Cardiac muscle cell (in vitro differentiated cells and primary cell): ENCODE results near the gene SZRD1. TPM values are rescaled to one million over a fixed set of nuclear protein-coding genes. Genes with fewer than 3 reads are reported as not detected.

Experiments used
- DNase-seq, 2 donors: peaks; one replicate each; pipeline versions ENCODE4 v3.0.0 to v3.0.0-alpha.2; 2010 to 2017; ENCODE audit warnings: low read depth in 1 of 2, low spot score in 1 of 2
- H3K27ac ChIP-seq: fragments of 200-600 bp; sonication (generic); 2 replicates; pipeline ENCODE4 v1.5.1; 2016
- H3K27me3 ChIP-seq: fragments of 200-600 bp; sonication (generic); 2 replicates; pipeline ENCODE4 v1.6.0; 2016; ENCODE audit warnings: control low read depth
- H3K36me3 ChIP-seq: fragments of 200-600 bp; sonication (generic); 2 replicates; pipeline ENCODE4 v1.5.1; 2016; ENCODE audit warnings: control low read depth
- H3K4me1 ChIP-seq: fragments of 200-600 bp; sonication (generic); 2 replicates; pipeline ENCODE4 v1.8.1; 2017; ENCODE audit warnings: low read depth, mild to moderate bottlenecking, mixed run types
- H3K4me3 ChIP-seq: fragments of 200-600 bp; sonication (generic); 2 replicates; pipeline ENCODE4 v1.5.1; 2016; ENCODE audit warnings: mild to moderate bottlenecking
- H3K9me3 ChIP-seq: fragments of 200-600 bp; sonication (generic); 2 replicates; pipeline ENCODE4 v1.5.1; 2017; ENCODE audit warnings: low read depth, mild to moderate bottlenecking, control low read depth
- CTCF ChIP-seq: IDR thresholded peaks from 2 replicates; pipeline ENCODE4 v1.5.1; 2012; ENCODE audit warnings: low read depth, mild to moderate bottlenecking, low read length
- polyA plus RNA-seq: library from polyadenylated mRNA; unstranded; fragments of >200 nt; fragmentation: Nextera tagmentation; extraction: Ambion mirVana; gene quantifications from 2 replicates; pipeline ENCODE4 v1.2.1, GENCODE V29; 2016
- total RNA-seq: library from RNA; depleted of rRNA; stranded (reverse); fragments of >200 nt; gene quantifications from 2 replicates; pipeline ENCODE4 v1.2.3, GENCODE V29; 2016

Gene SZRD1
- total and polyA plus RNA-seq, 2 experiments from 2014 or later = 53.1 to 81.7 TPM

DNA sequence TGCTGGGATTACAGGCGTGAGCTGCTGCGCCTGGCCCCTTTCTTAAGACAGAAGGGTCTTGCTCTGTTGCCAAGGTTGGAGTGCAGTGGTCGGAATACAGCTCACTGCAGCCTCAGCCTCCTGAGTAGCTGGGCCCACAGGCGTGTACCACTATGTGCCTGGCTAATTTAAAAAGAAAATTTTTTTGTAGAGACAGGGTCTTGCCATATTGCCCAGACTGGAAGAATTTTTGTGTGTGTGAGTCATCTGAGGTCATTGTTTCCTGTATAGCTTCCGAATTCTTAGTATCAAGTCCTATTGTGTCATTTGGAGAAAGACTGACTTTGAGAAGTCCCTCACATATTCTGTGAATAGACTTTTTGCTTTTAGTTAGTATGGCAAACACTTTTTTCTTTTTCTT lies 4.7 kb downstream of the SZRD1 start:
- no peaks in the 10 kb centered on the region for H3K9me3 ChIP-seq
- H3K36me3 ChIP-seq = no peaks in the 10 kb centered on the region
- H3K27me3 ChIP-seq = no peaks in the 10 kb centered on the region
- peak in 1 of 2 donors; percentile 76 for DNase-seq
- no peak for TF ChIP-seq CTCF
- H3K4me3 ChIP-seq = no peak overlapping the region
- peaks cover 26% of the 10 kb centered on the region for H3K4me1 ChIP-seq
- H3K27ac ChIP-seq = no peak overlapping the region

DNA sequence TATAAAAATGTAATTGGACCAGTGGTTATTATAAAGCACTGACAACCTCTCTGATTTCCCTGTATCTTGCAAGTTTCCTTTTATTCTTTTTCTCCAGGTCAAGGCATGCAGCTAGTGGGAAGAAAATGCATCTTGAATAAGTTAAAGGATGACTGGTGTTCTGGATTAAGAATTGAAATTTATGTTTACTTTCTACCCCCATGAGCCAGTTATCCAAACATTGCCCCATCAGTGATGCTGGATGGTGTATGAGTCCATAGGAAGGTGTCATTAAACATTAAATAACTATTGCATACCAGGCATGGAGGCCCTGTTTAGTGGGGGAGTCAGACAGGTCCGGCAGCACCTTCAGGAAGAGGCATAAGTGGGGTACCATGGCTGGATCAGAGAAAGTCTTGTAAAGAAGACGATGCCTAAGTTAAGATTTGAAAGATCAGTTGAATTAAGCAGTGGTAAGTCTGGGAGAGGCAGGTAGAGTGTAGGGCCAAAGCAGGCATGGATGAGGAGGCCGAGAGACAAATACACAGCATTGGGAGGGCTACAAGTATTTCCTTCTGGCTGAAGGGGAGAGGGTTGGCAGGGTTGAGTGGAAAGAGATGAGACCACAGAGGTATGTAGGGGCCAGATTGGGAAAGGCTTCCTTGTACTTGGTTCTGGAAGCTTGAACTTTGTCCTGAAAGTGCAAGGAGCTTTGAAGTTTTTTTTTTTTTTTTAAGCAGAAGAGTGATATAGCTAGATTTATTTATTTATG lies 5.7 kb downstream of the SZRD1 start:
- no peak for TF ChIP-seq CTCF
- no peaks in the 10 kb centered on the region for H3K9me3 ChIP-seq
- H3K4me3 ChIP-seq = no peak overlapping the region
- H3K27ac ChIP-seq = no peak overlapping the region
- peak in 1 of 2 donors; percentile 60 for DNase-seq
- no peaks in the 10 kb centered on the region for H3K27me3 ChIP-seq
- H3K4me1 ChIP-seq = peaks cover 30% of the 10 kb centered on the region
- no peaks in the 10 kb centered on the region for H3K36me3 ChIP-seq

DNA sequence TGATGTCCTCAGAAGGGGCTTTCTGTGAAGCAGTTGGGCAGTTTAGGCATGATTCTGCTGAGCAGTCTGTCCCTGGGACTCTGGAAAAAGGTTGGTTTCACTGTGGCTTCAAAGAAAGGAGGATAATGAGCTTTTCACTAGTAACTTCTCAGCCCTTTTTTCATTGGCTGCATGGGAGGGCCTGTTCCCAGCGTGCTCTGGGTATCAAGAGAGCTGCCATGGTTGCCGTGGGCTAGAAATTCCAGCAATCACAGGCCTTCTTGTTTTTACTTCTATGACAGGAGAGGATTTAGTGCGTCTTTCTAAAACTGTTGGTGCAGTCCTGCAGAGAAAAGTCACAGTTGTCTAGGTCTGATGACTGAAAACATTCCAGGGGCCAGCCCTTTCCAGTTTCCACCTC lies 7.2 kb downstream of the SZRD1 start:
- Histone ChIP-seq H3K36me3 (no peaks in the 10 kb centered on the region), H3K4me1 (peaks cover 17% of the 10 kb centered on the region), H3K27me3 (no peaks in the 10 kb centered on the region), H3K9me3 (no peaks in the 10 kb centered on the region), H3K4me3 (no peak overlapping the region), H3K27ac (peak overlapping the region; percentile 33)
- DNase-seq = no peak
- TF ChIP-seq CTCF = no peak

- H3K4me1 ChIP-seq = peaks cover 17% of the 10 kb centered on the region
- no peak for TF ChIP-seq CTCF
- H3K27ac ChIP-seq = peak overlapping the region; percentile 90
- no peaks in the 10 kb centered on the region for H3K36me3 ChIP-seq
- no peaks in the 10 kb centered on the region for H3K9me3 ChIP-seq
- no peaks in the 10 kb centered on the region for H3K27me3 ChIP-seq
- DNase-seq = peak; percentile 38 to 87
- no peak overlapping the region for H3K4me3 ChIP-seq
Observed at GRCh38 chr1:16375521-16376340, 8.7 kb downstream of the SZRD1 start.

- TF ChIP-seq CTCF = no peak
- Histone ChIP-seq H3K36me3 (no peaks in the 10 kb centered on the region), H3K4me3 (no peak overlapping the region), H3K27ac (peak overlapping the region; percentile 77), H3K4me1 (peaks cover 17% of the 10 kb centered on the region), H3K9me3 (no peaks in the 10 kb centered on the region), H3K27me3 (no peaks in the 10 kb centered on the region)
- DNase-seq = no peak
Observed at GRCh38 chr1:16376971-16377370, 9.9 kb downstream of the SZRD1 start.
